ENCODE data around the gene PXMP2.

DNA sequence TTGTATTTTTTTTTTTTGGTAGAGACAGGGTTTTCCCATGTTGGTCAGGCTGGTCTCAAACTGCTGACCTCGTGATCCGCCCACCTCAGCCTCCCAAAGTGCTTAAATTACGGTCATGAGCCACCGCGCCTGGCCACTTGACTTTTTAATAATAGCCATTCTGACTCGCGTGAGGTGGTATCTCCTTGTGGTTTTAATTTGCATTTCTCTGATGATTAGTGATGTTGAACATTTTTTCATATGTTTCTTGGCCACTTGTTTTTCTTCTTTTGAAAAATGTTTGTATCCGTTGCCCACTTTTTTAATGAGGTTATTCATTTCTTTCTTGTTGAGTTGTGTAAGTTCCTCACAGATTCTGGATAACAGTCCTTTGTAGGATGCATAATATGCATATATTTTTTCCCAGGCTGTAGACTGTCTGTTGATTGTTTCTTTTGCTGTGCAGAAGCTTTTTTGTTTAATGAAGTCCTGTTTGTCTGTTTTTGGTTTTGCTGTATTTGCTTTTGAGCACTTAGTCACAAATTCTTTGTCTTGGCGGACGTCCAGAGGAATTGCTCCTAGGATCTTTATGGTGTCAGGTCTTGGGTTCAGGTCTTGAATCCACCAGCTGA, 12.9 kb downstream of the PXMP2 start:
- TF ChIP-seq, protein P1, sequence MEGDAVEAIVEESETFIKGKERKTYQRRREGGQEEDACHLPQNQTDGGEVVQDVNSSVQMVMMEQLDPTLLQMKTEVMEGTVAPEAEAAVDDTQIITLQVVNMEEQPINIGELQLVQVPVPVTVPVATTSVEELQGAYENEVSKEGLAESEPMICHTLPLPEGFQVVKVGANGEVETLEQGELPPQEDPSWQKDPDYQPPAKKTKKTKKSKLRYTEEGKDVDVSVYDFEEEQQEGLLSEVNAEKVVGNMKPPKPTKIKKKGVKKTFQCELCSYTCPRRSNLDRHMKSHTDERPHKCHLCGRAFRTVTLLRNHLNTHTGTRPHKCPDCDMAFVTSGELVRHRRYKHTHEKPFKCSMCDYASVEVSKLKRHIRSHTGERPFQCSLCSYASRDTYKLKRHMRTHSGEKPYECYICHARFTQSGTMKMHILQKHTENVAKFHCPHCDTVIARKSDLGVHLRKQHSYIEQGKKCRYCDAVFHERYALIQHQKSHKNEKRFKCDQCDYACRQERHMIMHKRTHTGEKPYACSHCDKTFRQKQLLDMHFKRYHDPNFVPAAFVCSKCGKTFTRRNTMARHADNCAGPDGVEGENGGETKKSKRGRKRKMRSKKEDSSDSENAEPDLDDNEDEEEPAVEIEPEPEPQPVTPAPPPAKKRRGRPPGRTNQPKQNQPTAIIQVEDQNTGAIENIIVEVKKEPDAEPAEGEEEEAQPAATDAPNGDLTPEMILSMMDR (IDR thresholded peaks at IDR 0.05), result no peak
- TF ChIP-seq POLR2A (IDR thresholded peaks at IDR 0.05), result no peak

Data from tibial nerve (tissue), 3 donors.